C4-2B (cell line): ENCODE results near the gene PSMD3.

ENCODE experiments used
- CTCF ChIP-seq: fragments of 450-650 bp; conservative IDR thresholded peaks from 2 replicates; pipeline ENCODE4 v1.5.1; 2017; ENCODE audit warnings: mild to moderate bottlenecking
- ZFX ChIP-seq: fragments of 450-650 bp; IDR thresholded peaks from 2 replicates; pipeline ENCODE4 v1.6.1; 2017

- TF ChIP-seq CTCF = no peak
- TF ChIP-seq ZFX = no peak
These were observed 23.5 kb downstream of the PSMD3 start for GRCh38 chr17:40004072-40004471.
